Spleen (tissue), 11 donors: ENCODE data around the gene VSIG10L. TPM values are rescaled to one million over a fixed set of nuclear protein-coding genes. Genes with fewer than 3 reads are reported as not detected.

Experiments used
- DNase-seq: peaks from one replicate; pipeline ENCODE4 v3.0.0-alpha.2; 2020
- H3K27ac ChIP-seq, 8 donors: fragments of 200-600 bp; sonication (generic) in 7 of 8; 1 replicate in 4 of 8; 2 replicates in 4 of 8; pipeline versions ENCODE4 v1.5.0 to v1.8.0; 2016 to 2021; ENCODE audit warnings: inconsistent platforms in 4 of 8, mild to moderate bottlenecking in 4 of 8, moderate library complexity in 1 of 8
- H3K27me3 ChIP-seq, 7 donors: fragments of 200-600 bp; sonication (generic) in 6 of 7; replicated peaks in 1 of 7; 1 replicate in 4 of 7; 2 replicates in 3 of 7; pipeline versions ENCODE4 v1.5.0 to v1.8.0; 2016 to 2021; ENCODE audit warnings: inconsistent platforms in 3 of 7, mild to moderate bottlenecking in 1 of 7
- H3K36me3 ChIP-seq, 6 donors: fragments of 200-600 bp; sonication (generic) in 5 of 6; 1 replicate in 4 of 6; 2 replicates in 2 of 6; pipeline versions ENCODE4 v1.5.0 to v1.8.0; 2016 to 2021; ENCODE audit warnings: inconsistent platforms in 2 of 6
- H3K4me1 ChIP-seq, 6 donors: fragments of 200-600 bp; sonication (generic) in 5 of 6; 1 replicate in 3 of 6; 2 replicates in 3 of 6; pipeline versions ENCODE4 v1.5.0 to v1.8.0; 2016 to 2021; ENCODE audit warnings: inconsistent platforms in 3 of 6
- H3K4me3 ChIP-seq, 8 donors: fragments of 200-600 bp; sonication (generic) in 7 of 8; 1 replicate in 4 of 8; 2 replicates in 4 of 8; pipeline versions ENCODE4 v1.5.0 to v1.8.0; 2016 to 2021; ENCODE audit warnings: inconsistent platforms in 4 of 8, mild to moderate bottlenecking in 4 of 8, moderate library complexity in 2 of 8
- H3K9me3 ChIP-seq, 8 donors: fragments of 200-600 bp; sonication (generic) in 7 of 8; 1 replicate in 4 of 8; 2 replicates in 4 of 8; pipeline versions ENCODE4 v1.5.0 to v1.8.0; 2016 to 2021; ENCODE audit warnings: inconsistent platforms in 4 of 8
- CTCF ChIP-seq, 11 experiments: fragments of 200-600 bp in 7 of 11; fragments of 450-650 bp in 4 of 11; sonication (generic) in 4 of 11; IDR thresholded peaks in 8 of 11; conservative IDR thresholded peaks in 3 of 11; 1 replicate in 7 of 11; 2 replicates in 4 of 11; pipeline versions ENCODE4 v1.4.0 to v1.8.0; 2016 to 2021; ENCODE audit warnings: antibody characterized with exemption in 11 of 11, inconsistent platforms in 4 of 11, mild to moderate bottlenecking in 1 of 11
- POLR2A ChIP-seq, 3 donors: fragments of 450-650 bp; IDR thresholded peaks; one replicate each; pipeline ENCODE4 v1.5.1; 2017; ENCODE audit warnings: antibody characterized with exemption in 3 of 3, mild to moderate bottlenecking in 1 of 3
- POLR2AphosphoS5 ChIP-seq, 3 donors: sonication (generic); formaldehyde crosslinking; IDR thresholded peaks; one replicate each; pipeline ENCODE4 v1.5.1; 2017; ENCODE audit warnings: antibody characterized with exemption in 3 of 3
- WGBS, 5 donors: extraction: QIAGEN DNeasy Blood & Tissue Kit in 3 of 5; methylation state at CpG; one replicate each; pipeline versions ENCODE4 v1.1.5 to v1.1.7; 2013 to 2018; 5-methylcytosine and 5-hydroxymethylcytosine counted together
- intact Hi-C: fragments of 100-400 bp; cut with DNase I; formaldehyde crosslinking; loops from one replicate; pipeline ENCODE4 v1.15.0; 2023; ENCODE audit warnings: low total_unique reads
- polyA plus RNA-seq, 3 donors: library from polyadenylated mRNA; stranded (reverse); fragments of 200-250 nt; gene quantifications; one replicate each; pipeline ENCODE4 v1.2.1, GENCODE V29; 2013
- total RNA-seq, 7 donors: library from RNA; depleted of rRNA in 3 of 7; stranded (reverse); fragments of >200 nt in 3 of 7; fragmentation: NEBNext Ultra II Directional in 4 of 7; extraction: Animal tissue kit (Norgen Biotek cat#: 25700) in 4 of 7; gene quantifications; one replicate each; pipeline versions ENCODE4 v1.1.0 to v1.2.1, GENCODE V29; 2016 to 2021
- donor health status: healthy with polysubstance abuse.
- donor health status: DM: no; HTN: no; CAD: no; lungs with moderate emphysema.
- donor health status: DM: no; HTN: no; CAD: no.
- donor health status: Bipolar disorder and iron deficiency.
- donor health status: healthy.
- donor health status: DM: no; HTN: no; CAD: no.
- donor health status: DM: yes; HTN: yes; CAD: no.

VSIG10L gene
- total and polyA plus RNA-seq, 10 donors: 1.1 to 2.6 (median 1.7) TPM

- peak; percentile 69 for DNase-seq
- no peak for TF ChIP-seq POLR2AphosphoS5 (IDR thresholded peaks at IDR 0.05)
- no peak for TF ChIP-seq POLR2A (IDR thresholded peaks at IDR 0.05)
- TF ChIP-seq CTCF (IDR thresholded peaks at IDR 0.05 in 8 of 11, conservative IDR thresholded peaks at IDR 0.05 in 3 of 11): no peak
- H3K27ac ChIP-seq: peak overlapping the region in 5 of 8 donors; percentile 28 to 86 (median 62)
- H3K4me3 ChIP-seq: peak overlapping the region in 1 of 8 donors; percentile 53
- WGBS, 5 donors: 72 to 87% (median 83%) methylated on average over 12 to 14 of the region's 14 CpGs
- peaks cover 0 to under 1% (median 0%) of the 10 kb centered on the region in 8 donors for H3K9me3 ChIP-seq
- peaks cover 0 to 16% (median 0%) of the 10 kb centered on the region in 6 donors for H3K4me1 ChIP-seq
- no peaks in the 10 kb centered on the region for H3K36me3 ChIP-seq
- intact Hi-C loops: no loop called here
- H3K27me3 ChIP-seq: peaks cover 0 to 4% (median 0%) of the 10 kb centered on the region in 7 donors
These were observed 45.1 kb upstream of the VSIG10L start for GRCh38 chr19:51386882-51387520.

- no peaks in the 10 kb centered on the region for H3K36me3 ChIP-seq
- H3K4me1 ChIP-seq: no peaks in the 10 kb centered on the region
- intact Hi-C loops: no loop called here
- no peaks in the 10 kb centered on the region for H3K27me3 ChIP-seq
- H3K27ac ChIP-seq: no peak overlapping the region
- WGBS, 5 donors: 91 to 99% (median 97%) methylated on average over 4 of the region's 4 CpGs
- DNase-seq: no peak
- H3K4me3 ChIP-seq: no peak overlapping the region
- TF ChIP-seq POLR2AphosphoS5 (IDR thresholded peaks at IDR 0.05) (no peak), POLR2A (IDR thresholded peaks at IDR 0.05) (no peak), CTCF (IDR thresholded peaks at IDR 0.05 in 8 of 11, conservative IDR thresholded peaks at IDR 0.05 in 3 of 11) (no peak)
- H3K9me3 ChIP-seq: peaks cover 0 to 18% (median 9%) of the 10 kb centered on the region in 8 donors
These were observed 40.1 kb upstream of the VSIG10L start for GRCh38 chr19:51382004-51382403.

- intact Hi-C loops: no loop called here
- Histone ChIP-seq H3K27me3 (no peaks in the 10 kb centered on the region), H3K4me1 (peaks cover 0 to 13% (median under 1%) of the 10 kb centered on the region in 6 donors), H3K9me3 (peaks cover 0 to 18% (median 9%) of the 10 kb centered on the region in 8 donors), H3K36me3 (no peaks in the 10 kb centered on the region), H3K4me3 (no peak overlapping the region), H3K27ac (no peak overlapping the region)
- WGBS, 5 donors: 89 to 96% (median 92%) methylated on average over 9 of the region's 9 CpGs
- DNase-seq: peak; percentile 40
- TF ChIP-seq POLR2A (IDR thresholded peaks at IDR 0.05): no peak
- TF ChIP-seq POLR2AphosphoS5 (IDR thresholded peaks at IDR 0.05): no peak
- TF ChIP-seq CTCF (IDR thresholded peaks at IDR 0.05 in 8 of 11, conservative IDR thresholded peaks at IDR 0.05 in 3 of 11): no peak
These were observed 38.4 kb upstream of the VSIG10L start for GRCh38 chr19:51380379-51380778.

GRCh38 chr19:51377422-51377821 lies 35.5 kb upstream of the VSIG10L start:
- H3K4me1 ChIP-seq: peaks cover 0 to 42% (median 11%) of the 10 kb centered on the region in 6 donors
- H3K4me3 ChIP-seq: no peak overlapping the region
- H3K27ac ChIP-seq: no peak overlapping the region
- no peaks in the 10 kb centered on the region for H3K36me3 ChIP-seq
- TF ChIP-seq POLR2A (IDR thresholded peaks at IDR 0.05): no peak
- no peak for TF ChIP-seq POLR2AphosphoS5 (IDR thresholded peaks at IDR 0.05)
- TF ChIP-seq CTCF (IDR thresholded peaks at IDR 0.05 in 8 of 11, conservative IDR thresholded peaks at IDR 0.05 in 3 of 11): no peak
- no peaks in the 10 kb centered on the region for H3K27me3 ChIP-seq
- WGBS, 5 donors: 79 to 88% (median 81%) methylated on average over 2 of the region's 2 CpGs
- DNase-seq: no peak
- peaks cover 0 to 18% (median 9%) of the 10 kb centered on the region in 8 donors for H3K9me3 ChIP-seq
- intact Hi-C loops: no loop called here
